ENCODE data around the gene TOMM40L.
A peak's percentile ranks its signal among the peaks of the same experiment; 100 is the strongest.
"Not testable (repeated sequence)": the region's sequence is repeated elsewhere in the genome, so short reads cannot be mapped to it uniquely, and the experiment has no call there.

The TOMM40L gene

DNA sequence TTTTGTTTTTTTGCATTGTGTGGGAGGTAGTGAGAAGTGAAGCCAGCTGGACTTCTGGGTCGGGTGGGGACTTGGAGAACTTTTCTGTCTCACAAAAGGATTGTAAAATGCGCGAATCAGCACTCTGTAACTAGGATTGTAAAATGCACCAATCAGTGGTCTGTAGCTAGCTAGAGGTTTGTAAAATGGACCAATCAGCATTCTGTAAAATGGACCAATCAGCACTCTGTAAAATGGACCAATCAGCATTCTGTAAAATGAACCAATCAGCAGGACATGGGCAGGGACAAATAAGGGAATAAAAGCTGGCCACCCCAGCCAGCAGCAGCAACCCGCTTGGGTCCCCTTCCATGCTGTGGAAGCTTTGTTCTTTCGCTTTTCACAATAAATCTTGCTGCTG is 24.2 kb downstream of the TOMM40L start:
- not testable (repeated sequence) for DNase-seq

DNA sequence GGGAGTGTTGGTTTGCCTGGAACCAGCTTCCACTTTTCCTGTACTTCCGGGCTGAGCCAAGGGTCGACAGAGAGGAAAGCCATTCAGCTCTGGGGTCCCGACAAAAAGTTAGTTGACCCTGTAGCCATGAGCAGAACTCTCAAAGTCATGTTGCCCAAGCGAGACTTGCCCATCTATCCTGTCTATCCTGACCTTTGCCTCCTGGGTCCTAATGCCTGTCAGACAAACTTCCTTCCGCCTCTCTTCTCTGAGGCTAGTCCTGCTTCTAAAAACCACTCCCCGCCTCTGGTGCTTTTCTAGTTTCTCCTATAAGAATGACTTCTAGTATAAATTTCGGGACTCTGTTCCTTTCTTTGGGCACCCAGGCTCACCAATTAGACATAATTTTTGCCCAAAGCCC is 25.0 kb downstream of the TOMM40L start:
- DNase-seq: no peak

DNA sequence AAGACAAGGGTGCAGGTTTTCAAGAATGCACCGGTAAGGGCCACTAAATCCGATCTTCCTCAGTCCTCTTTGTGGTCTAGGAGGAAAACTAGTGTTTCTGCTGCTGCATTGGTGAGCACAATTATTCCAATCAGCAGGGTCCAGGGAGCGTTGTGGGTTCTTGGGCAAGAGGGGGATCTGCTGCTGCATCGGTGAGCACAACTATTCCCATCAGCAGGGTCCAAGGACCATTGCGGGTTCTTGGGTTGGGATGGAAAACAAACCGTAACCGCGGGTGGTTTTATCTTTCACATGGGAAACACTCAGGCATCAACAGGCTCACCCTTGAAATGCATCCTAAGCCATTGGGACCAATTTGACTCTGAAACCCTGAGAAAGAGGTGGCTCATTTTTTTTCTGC is 25.7 kb downstream of the TOMM40L start:
- no peak for DNase-seq

DNA sequence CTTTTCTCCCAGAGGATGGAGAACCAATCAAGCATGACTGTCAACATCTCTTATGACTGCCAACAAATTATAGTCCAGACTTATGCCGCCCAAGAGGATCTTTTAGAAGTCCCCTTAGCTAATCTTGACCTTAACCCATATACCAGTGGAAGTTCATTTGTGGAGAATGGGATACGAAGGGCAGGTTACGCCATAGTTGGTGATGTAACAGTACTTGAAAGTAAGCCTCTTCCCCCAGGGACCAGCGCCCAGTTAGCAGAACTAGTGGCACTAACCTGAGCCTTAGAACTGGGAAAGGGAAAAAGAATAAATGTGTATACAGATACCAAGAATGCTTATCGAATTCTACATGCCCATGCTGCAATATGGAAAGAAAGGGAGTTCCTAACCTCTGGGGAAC is 29.4 kb downstream of the TOMM40L start:
- DNase-seq: not testable (repeated sequence)

DNA sequence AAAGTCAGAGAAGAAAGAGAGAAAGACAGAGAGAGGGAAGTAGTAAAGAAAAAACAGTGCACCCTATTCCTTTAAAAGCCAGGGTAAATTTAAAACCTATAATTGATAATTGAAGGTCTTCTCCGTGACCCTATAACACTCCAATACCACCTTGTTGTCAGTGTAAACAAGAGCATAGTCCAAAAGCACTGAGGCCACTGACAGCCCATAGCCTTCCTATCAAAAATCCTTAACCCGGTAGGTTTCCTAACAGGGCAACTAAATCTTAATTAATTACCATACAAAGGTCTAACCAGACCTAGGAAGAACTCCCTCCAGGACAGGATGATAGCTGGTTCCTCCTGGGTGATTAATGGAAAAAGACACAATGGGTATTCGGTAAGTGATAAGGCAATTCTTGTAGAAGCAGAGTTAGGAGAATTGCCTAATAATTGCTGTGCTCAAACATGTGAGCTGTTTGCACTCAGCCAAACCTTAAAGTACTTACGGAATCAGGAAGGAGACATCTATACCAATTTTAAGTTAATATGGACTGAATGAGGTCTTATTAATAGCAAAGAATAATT is 30.2 kb downstream of the TOMM40L start:
- DNase-seq: not testable (repeated sequence)

DNA sequence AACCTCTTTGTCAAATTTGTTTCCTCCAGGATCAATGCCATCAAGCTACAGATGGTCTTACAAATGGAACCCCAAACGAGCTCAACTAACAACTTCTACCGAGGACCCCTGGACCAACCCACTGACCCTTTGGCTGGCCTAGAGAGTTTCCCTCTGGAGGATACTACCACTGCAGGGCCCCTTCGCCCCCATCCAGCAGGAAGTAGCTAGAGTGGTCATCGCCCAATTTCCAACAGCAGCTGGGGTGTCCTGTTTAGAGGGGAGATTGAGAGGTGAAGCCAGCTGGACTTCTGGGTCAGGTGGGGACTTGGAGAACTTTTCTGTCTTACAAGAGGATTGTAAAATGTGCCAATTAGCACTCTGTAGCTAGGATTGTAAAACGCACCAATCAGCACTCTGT is 31.2 kb downstream of the TOMM40L start:
- not testable (repeated sequence) for DNase-seq

DNA sequence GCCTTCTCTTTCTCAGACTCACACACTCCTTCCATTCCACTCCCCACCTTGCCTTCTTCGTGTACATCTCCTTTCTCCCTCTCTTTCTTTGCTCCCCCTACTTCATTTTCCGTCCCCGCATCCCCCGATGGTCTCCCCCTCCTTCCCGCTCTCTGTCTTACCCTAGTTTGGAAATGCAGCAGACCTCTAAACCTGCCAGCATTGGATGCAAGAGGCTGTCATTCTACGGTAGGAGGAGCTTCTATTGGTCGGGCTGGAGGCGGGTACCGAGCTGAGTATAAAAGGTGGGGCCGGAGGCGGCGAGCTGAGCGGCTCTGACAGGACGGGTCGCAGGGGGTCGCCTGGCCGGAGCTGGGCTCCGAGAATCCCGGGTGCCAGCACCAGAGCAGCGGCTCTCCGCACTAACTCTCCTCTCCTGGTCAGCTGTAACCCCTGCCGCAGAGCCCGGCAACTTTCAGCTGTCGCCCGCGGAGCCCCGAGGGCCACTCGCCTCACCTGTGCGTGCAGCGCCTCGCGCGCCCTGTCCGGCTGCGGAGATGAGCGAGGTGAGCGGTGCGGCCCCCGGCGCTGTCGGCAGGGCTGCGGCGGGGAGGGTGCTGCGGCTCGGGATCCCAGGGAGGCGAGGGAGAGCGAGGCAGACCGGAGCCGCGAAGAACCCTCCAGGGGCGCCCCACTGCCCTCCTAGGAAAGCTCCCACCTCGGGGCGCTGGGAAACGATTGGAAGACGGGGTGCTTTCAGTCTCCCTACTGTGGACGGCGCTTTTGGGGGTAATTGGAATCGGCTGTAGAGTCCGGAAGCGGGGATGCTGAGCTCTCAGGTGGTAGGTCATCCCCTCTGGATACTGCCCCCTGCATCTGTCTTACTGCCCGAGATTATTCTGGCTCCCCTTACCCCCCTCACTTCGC is 32.8 kb downstream of the TOMM40L start, which contains the start of gene PCP4L1:
PCP4L1 (plus strand) TSS at position 307 of the 906 bp plus-strand sequence; CDS start at position 537, 230 bp downstream.
- peak in 53 of 58 donors; percentile 3 to 76 (median 49) for DNase-seq

DNA sequence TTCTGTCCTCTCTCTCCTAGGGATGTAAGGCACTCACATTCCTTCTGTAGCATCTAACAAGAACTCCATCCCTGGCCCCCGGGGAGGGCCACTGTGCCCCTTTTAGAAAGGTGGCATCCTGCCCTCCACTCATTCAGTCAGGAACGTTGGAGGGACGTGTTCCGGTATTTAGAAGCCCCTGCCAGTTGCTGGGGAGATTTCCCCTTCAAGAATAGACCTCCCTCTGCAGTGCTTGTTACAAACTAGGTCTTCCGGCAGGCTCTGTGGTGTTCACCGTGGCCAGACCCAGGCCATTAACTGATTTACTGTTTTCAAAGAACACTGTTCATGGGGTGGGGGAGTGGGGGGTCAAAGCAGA is 33.5 kb downstream of the TOMM40L start:
- peak in 1 of 58 donors; percentile 2 for DNase-seq

DNA sequence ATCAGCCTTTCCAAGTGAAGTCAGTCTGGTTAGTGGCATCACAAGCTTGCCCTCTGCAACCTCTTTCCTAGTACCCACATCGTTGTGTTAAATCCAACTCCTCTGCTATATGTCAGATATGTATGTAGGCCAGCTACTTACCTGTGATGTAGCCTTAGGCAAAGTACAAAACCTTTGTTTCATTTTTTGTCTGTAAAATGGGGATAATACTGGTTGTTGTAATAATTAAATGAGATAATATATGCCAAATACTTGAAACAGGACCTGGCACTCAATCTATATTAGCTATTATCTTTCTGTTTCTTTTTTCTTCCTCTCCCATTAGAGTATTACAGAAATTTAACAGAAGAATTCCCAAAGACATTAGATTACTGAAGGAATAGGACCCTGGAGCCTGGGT is 33.9 kb downstream of the TOMM40L start:
- DNase-seq: no peak

DNA sequence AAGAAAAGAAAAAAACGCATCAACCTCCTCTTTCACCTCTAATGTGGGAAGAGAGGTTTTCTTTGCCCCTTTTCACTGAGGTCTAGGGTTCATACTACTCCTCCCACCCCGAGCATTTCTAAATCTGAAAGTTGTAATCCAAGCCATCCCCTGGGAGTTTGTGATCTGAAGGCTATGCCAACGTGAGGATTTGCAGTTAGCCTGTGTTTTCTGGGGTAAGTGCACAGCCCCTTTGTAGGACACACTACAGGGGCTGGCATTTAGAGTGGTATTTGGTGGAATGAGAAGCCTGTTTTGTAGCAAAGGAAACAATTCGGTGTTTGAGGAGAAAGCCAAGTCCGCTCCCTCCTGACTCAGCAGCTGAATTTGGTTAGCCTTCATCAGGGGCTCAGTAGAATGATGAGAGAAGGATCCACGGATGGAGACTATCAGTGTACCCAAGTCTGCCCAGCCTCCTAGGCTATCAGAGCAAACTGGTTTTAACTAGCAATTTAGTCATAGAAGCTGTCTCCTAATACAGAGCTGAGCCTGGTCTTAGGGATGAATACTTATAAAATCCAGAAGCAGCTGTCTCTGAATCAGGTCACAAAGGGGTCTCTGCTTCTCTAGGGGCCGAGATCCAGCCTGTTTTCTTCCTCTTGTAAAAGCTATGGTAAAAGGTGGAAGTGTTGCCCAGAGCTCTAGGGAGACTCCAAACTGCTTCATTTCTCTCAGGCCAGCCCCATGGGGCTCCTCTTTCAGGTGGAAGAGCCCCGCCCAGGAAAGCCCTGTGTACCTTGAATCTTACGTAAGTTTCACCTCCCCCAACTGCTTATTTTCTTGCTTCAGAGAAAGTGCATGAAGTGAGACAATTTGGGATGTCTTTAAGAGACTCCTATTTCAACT is 34.8 kb downstream of the TOMM40L start:
- no peak for DNase-seq

DNA sequence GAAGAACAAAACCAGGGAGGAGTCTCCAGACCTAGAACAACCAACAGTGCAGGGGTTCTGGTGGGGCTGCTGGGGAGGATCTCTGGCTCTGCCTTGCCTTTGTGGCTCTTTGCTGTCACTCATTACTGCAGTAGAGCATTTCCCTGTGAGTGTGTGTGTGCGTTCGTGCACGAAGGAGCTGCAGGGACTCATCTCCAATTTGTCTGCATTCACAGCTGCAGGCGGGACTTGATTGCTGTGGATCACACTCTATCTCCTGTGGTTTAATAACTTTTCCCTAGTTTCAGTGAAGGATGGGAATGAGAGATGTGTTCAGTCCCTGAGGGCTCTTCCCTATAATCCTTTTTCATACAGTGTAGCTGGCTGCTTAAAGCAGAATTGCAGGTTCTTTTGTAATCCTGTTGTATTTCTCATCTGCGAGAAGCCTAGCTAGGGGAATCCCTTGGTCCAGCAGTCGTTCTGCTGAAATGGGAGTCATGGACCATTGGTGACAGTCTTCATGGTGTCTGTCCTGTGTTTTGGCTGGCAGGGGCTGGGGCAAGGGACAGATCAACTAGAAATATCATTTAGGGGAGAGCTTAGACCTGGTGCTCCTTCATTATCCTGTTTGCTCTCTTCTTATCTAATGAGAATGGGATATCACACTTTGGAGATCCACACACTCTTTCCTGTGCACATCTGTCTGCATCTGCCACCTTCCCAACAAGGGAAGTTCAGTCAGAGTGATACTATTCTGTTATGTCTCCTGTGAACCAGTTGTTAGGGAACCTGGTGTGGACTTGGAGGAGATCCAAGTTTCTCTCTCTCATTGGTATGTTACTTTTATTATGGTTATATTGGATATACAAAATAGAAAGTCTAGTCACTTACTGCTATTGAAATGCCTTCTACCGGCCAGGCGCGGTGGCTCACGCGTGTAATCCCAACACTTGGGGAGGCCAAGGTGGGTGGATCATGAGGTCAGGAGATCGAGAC is 35.7 kb downstream of the TOMM40L start:
- DNase-seq: peak in 6 of 58 donors; percentile 1 to 24 (median 3)

DNA sequence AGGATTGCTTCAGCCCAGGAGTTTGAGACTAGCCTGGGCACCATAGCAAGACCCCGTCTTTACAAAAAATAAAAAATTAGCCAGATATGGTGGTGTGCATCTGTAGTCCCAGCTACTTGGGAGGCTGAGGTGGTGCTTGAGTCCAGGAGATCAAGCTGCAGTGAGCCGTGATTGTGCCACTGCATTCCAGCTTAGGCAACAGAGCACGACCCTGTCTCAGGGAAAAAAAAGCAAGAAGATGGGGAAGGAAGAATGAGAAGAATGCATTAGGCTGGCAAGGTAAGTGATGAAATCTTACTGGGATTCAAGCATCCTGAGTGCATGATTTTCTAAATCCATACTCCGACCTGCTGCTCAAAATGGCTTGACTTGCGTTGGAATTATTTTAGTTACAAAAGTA is 39.4 kb downstream of the TOMM40L start:
- no peak for DNase-seq

DNA sequence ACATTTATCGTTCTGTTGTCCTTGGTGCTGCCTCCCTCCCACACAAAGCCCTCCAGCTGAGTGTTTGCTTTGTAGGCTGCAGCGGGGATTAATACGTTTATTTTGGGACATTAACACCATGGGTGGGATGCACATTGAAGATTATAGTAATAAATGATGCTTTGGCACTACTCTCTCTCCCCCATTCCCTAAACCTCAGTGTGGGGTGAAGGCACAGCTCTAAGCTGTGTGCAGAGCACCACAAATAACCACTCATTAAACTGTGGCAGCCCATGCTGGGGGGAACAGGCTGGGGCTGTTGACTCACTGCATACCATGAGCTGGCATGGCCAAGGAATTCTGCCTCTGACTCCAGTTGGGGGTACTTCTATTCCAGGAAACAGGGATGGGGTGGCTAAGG is 40.3 kb downstream of the TOMM40L start:
- no peak for DNase-seq

DNA sequence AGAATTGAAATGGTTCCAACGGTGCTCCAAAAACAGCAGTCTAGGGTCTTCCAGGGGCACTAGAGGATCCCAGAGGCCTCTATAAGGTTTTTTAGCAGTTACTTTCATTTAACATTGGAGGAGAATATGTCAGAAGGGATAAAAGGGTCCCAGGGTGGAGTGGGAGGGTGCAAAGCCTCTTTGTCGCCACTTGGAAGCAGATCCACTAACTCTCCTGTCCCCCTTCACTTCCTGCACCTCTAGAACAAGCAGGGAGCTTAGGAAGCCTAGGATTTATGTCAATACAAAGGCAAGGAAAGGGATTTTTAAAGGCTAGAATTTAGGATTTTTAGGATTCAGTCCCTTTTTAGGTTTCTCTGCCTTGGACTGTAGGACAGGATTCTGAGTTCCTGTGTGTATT is 41.0 kb downstream of the TOMM40L start:
- no peak for DNase-seq

DNA sequence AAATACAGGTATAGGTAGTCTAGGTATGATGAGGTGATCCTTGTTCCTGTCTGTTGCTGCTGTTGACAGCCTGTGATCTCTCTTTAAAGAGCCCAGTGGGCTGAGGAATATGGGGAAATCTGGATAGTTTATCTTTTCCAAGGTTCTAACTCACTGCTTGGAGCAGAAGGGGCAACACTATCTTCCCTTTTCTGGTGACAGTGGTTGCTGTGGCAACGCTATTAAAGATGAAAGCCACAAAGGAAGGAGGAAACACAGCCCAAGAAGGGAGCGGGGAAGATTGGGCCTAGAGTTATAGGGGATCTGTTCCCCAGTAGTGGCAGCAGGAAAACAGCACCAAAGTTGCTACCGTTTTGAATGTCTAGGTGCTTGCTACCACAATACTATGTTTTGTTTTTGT is 41.5 kb downstream of the TOMM40L start:
- no peak for DNase-seq

DNA sequence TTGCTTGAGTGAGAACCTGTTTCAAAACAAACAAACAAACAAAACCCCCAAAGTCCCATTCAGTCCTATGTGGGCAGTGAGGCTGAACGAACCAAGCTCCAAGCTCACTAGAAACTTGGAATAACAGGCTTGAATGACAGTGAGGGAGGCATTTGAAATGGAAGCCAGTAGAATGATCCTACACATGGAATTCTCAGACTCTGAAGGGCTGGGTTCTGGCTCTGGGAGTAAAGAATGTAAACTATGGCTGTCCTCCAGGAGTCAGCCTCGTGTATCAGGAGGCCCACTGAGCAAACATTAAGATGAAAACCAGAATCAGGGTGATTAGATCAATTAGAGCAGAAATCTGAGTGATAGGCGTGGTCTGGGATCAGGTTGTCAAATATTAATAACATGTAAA is 47.5 kb downstream of the TOMM40L start:
- DNase-seq: no peak

DNA sequence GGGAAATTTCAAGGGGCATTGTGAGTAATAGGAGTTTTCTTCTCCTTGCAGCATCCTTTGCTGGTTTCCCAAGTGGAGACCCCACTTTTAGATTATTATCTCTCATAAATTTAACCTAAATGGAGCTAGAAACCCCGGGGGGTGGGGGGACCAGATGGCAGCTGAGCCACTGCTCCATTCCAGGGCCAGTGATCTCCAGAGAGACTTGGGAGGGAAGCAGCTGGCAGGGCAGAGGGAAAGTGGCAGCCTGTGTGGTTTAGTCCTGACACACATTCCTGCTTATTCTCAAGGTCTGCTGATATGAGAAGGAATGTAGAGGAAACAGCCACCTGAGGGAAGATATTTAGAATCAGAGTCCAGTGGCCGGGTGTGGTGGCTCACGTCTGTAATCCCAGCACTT is 49.0 kb downstream of the TOMM40L start:
- no peak for DNase-seq
